ENCODE data around the gene TBX1.

- no peak for TF ChIP-seq CTCF (conservative IDR thresholded peaks at IDR 0.05; ENCODE audit: low read length)
- no peak for TF ChIP-seq EZH2phosphoT487 (IDR thresholded peaks at IDR 0.05; ENCODE audit: borderline replicate concordance, low read depth, low read length)
Observed at GRCh38 chr22:19793661-19794310, 33.2 kb downstream of the TBX1 start.
